ENCODE results near the gene MAST3.

DNA sequence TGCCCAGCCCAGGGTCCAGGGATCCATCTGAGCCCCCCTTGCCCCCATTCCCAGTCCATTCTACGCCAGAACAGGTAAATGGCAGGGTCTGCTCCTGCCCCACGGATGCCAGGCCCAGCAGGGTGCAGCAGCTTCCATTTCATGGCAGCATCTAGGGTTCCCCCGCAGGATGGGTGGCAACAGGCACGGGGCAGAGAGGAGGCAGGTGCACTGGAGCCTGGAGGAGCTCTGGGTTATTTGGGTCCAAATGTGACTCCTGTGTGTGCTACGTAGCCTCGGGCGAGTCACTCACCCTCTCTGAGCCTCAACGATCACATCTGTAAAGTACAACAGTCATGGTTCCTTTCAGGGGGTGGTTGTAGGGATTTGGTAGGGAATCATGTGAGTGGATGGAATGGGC, 38.3 kb upstream of the MAST3 start:
- no peak for TF ChIP-seq POLR2AphosphoS5 (IDR thresholded peaks at IDR 0.05; ENCODE audit: insufficient read depth, low read depth, low read length)
- TF ChIP-seq, protein P1, sequence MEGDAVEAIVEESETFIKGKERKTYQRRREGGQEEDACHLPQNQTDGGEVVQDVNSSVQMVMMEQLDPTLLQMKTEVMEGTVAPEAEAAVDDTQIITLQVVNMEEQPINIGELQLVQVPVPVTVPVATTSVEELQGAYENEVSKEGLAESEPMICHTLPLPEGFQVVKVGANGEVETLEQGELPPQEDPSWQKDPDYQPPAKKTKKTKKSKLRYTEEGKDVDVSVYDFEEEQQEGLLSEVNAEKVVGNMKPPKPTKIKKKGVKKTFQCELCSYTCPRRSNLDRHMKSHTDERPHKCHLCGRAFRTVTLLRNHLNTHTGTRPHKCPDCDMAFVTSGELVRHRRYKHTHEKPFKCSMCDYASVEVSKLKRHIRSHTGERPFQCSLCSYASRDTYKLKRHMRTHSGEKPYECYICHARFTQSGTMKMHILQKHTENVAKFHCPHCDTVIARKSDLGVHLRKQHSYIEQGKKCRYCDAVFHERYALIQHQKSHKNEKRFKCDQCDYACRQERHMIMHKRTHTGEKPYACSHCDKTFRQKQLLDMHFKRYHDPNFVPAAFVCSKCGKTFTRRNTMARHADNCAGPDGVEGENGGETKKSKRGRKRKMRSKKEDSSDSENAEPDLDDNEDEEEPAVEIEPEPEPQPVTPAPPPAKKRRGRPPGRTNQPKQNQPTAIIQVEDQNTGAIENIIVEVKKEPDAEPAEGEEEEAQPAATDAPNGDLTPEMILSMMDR (IDR thresholded peaks at IDR 0.05; ENCODE audit: extremely low read depth in 1 of 2, insufficient read depth in 1 of 2, low read depth in 1 of 2, low read length in 2 of 2) = no peak
- no peak for TF ChIP-seq EZH2 (IDR thresholded peaks at IDR 0.05; ENCODE audit: borderline replicate concordance, low read depth, low read length, severe bottlenecking)
- TF ChIP-seq POLR2A (IDR thresholded peaks at IDR 0.05; ENCODE audit: low read depth, low read length) = no peak
- TF ChIP-seq FOS (IDR thresholded peaks at IDR 0.05; ENCODE audit: borderline replicate concordance, insufficient read depth, low read length) = no peak

Data from endothelial cell of umbilical vein (primary cell).